Measurements from ENCODE around the gene RORB.

RORB gene

DNA sequence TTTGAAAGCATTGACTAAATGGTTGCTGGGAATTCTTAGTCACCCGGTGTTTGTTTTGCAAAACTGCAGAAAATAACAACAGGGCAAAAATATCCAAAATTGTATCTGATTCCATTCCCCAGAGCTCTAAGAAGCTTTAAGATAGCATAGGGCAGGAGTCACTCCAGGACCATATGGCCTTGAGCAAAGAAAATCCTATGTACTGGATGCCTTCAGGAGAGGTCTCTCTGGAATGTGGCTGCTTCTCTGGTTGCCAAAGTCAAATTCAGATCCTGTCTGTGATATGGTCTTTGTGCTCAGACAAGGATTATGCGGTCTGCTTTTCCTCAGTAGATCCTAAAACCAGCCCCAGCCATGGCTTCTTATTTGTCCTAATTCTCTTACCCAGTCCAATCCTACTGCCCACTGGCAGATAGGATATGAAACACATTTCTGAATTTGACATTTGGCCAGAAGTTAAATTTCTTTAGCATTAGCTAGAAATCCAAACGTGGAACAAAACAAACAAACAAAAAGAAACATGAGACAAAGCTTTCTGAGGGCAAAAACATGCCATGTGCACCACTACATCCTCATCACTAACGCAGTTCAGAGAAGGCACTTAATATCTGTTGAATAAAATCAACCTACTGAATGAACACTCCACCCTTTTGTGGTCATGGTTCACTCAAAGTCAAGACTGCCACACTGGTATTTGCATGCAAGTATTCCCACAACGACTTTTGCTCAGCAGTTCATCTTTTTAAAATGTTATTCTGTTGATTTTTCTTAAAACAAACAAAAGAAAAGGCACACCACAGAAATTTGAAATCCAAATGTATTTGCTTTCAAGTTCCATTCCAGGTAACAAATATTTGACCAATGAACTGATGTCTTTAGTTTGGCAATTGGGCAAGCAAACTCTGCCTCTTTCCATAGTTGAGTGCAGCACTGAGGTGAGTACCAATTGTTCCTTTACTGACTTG, 224.8 kb downstream of the RORB start:
- DNase-seq: no peak

DNA sequence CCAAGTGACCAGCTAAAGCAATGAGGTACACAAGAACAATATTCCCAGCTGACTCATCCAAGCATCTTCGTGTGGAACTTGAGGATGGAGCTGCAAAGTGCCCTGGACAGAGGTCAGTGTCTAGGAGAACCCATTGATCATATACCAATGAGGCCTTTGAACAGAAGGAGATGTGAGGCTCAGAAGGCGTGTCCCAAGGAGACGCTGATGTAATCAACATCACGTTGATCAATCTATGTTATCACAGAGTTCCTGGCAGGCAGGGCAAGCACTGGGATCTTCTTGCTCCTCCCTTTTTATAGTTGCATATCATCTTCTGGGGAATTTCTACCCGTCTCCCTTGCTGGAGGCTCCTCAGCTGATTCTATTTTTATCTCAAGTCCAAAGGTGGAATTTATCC, 227.2 kb downstream of the RORB start:
- no peak for DNase-seq

- DNase-seq: no peak
These were observed 229.4 kb downstream of the RORB start for GRCh38 chr9:74726581-74726980.

- no peak for DNase-seq
These were observed 231.0 kb downstream of the RORB start for GRCh38 chr9:74728176-74728575.

- DNase-seq: no peak
These were observed 232.1 kb downstream of the RORB start for GRCh38 chr9:74729136-74729695.

DNA sequence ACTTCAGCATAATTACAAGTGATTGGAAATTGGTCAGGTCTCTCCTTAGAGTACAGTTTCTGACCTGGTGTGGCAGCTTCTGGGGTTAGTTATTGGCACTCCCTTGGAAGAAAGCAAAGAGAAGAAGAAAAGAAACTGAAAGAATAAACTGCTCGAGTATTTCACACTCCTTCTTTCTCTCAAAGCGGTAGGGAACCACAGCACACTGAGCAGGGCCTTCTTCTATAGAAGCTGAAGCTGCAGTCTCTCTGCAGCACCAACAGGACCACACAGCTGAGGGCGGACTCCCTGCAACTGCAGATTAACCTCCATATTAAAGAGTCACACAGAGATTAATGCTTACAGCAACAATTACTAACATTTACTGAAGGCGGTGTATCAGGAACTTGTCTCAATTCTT, 238.6 kb downstream of the RORB start:
- DNase-seq: no peak

GRCh38 chr9:74736646-74737045, 239.5 kb downstream of the RORB start:
- no peak for DNase-seq

DNA sequence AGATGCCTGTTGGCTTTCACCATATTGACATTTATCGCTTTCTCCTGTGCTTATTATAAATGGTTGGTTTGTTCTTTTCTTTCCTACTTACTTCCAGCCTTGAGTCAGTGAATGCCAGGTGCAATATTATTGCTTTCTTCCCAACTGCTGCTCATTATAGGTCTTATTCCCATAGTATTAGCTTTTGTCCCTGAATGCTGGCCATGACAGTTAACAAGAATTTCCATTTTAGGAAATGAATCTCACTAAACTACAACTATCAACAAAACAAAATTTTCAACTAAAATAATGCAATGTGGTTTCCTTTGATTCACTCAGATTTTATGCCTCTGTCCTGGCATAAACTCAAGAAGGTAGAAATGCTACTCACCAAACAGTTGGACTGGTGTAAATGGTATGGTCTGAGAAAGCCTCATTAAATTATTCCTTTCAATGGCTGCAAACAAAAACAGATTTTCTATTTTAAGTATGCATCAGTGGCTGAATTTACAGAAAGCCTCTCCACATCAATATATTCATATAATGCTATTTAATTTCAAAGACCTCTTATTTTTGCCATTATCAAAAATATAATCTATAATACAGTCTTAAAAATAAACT, 245.2 kb downstream of the RORB start:
- DNase-seq: no peak
